GM12892 (cell line): ENCODE results near the gene GPR176.

ENCODE experiments used
- POLR2A ChIP-seq: IDR thresholded peaks from 2 replicates; pipeline ENCODE4 v1.6.1; 2011; ENCODE audit warnings: low read depth, low read length, control low read depth
- POLR2AphosphoS5 ChIP-seq: IDR thresholded peaks from 2 replicates; pipeline ENCODE4 v1.6.1; 2011; ENCODE audit warnings: low read depth, low read length, control low read depth
- TAF1 ChIP-seq: IDR thresholded peaks from 2 replicates; pipeline ENCODE4 v1.6.1; 2011; ENCODE audit warnings: low read depth, mild to moderate bottlenecking, control low read depth, low read length, borderline replicate concordance

GRCh38 chr15:39947401-39948197, 27.5 kb upstream of the GPR176 start:
- TF ChIP-seq POLR2A (no peak), POLR2AphosphoS5 (no peak), TAF1 (no peak)
